Uterus (tissue), 4 donors: ENCODE results near the gene FCF1. TPM values are rescaled to one million over a fixed set of nuclear protein-coding genes. Genes with fewer than 3 reads are reported as not detected.

Source experiments
- DNase-seq, 2 donors: peaks; one replicate each; pipeline ENCODE4 v3.0.0-alpha.2; 2019 to 2020
- H3K27ac ChIP-seq, 2 donors: fragments of 200-600 bp; sonication (generic); 1 replicate in 1 of 2; 2 replicates in 1 of 2; pipeline ENCODE4 v1.5.1; 2016 to 2018
- H3K27me3 ChIP-seq, 2 donors: fragments of 200-600 bp; sonication (generic); one replicate each; pipeline ENCODE4 v1.5.1; 2018 to 2019; ENCODE audit warnings: control low read depth in 1 of 2
- H3K36me3 ChIP-seq, 2 donors: fragments of 200-600 bp; sonication (generic); one replicate each; pipeline ENCODE4 v1.5.1; 2019; ENCODE audit warnings: control low read depth in 1 of 2
- H3K4me1 ChIP-seq, 2 donors: fragments of 200-600 bp; sonication (generic); one replicate each; pipeline ENCODE4 v1.5.1; 2018 to 2019; ENCODE audit warnings: control low read depth in 1 of 2
- H3K4me3 ChIP-seq, 2 donors: fragments of 200-600 bp; sonication (generic); 1 replicate in 1 of 2; 2 replicates in 1 of 2; pipeline ENCODE4 v1.5.1; 2018 to 2019; ENCODE audit warnings: mild to moderate bottlenecking in 1 of 2
- H3K9me3 ChIP-seq, 2 donors: fragments of 200-600 bp; sonication (generic); one replicate each; pipeline ENCODE4 v1.5.1; 2019; ENCODE audit warnings: control low read depth in 1 of 2
- POLR2A ChIP-seq, 2 donors: fragments of 450-650 bp; IDR thresholded peaks; one replicate each; pipeline ENCODE4 v1.6.1; 2016; ENCODE audit warnings: antibody characterized with exemption in 2 of 2, mild to moderate bottlenecking in 1 of 2, moderate library complexity in 1 of 2
- intact Hi-C: fragments of 100-400 bp; cut with DNase I; formaldehyde crosslinking; loops from one replicate; pipeline ENCODE4 v1.15.1; 2023; ENCODE audit warnings: low total_unique reads
- total RNA-seq, 4 donors: library from RNA; depleted of rRNA in 3 of 4; stranded (reverse); fragments of >200 nt in 3 of 4; gene quantifications; one replicate each; pipeline versions ENCODE4 v1.1.0 to v1.2.4, GENCODE V29; 2014 to 2023
- TF ChIP-seq, protein P1 (sequence below), 4 experiments: fragments of 200-600 bp in 2 of 4; fragments of 450-650 bp in 2 of 4; sonication (generic) in 2 of 4; IDR thresholded peaks; one replicate each; pipeline ENCODE4 v1.5.1; 2016 to 2019; ENCODE audit warnings: antibody characterized with exemption in 4 of 4, mild to moderate bottlenecking in 2 of 4, moderate library complexity in 1 of 4
- donor health status: DM: yes; HTN: yes; CAD: no.

FCF1 gene
- total RNA-seq, 4 donors from 2014 or later, result 6.4 to 116 (median 46.6) TPM

DNA sequence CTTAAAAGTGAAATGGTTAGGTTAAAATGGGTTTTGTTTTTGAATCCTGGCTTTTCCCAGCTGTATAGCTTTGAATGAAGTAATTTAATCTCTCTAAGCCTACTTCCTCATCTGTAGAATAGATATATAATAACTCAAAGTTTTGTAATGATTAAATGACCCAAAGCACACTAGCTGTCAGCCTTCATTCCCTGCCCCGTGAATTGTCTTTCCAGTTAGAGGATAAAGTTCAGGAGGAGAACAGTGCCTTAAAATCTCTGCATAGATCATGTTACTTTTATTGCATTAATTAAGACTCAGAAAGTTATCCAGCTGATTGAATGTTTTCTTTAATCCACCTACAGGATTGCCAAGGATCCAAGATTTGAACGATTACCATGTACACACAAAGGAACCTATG lies 19.4 kb downstream of the FCF1 start:
- no peak for TF ChIP-seq POLR2A (IDR thresholded peaks at IDR 0.05)
- TF ChIP-seq, protein P1, sequence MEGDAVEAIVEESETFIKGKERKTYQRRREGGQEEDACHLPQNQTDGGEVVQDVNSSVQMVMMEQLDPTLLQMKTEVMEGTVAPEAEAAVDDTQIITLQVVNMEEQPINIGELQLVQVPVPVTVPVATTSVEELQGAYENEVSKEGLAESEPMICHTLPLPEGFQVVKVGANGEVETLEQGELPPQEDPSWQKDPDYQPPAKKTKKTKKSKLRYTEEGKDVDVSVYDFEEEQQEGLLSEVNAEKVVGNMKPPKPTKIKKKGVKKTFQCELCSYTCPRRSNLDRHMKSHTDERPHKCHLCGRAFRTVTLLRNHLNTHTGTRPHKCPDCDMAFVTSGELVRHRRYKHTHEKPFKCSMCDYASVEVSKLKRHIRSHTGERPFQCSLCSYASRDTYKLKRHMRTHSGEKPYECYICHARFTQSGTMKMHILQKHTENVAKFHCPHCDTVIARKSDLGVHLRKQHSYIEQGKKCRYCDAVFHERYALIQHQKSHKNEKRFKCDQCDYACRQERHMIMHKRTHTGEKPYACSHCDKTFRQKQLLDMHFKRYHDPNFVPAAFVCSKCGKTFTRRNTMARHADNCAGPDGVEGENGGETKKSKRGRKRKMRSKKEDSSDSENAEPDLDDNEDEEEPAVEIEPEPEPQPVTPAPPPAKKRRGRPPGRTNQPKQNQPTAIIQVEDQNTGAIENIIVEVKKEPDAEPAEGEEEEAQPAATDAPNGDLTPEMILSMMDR (IDR thresholded peaks at IDR 0.05), result no peak
- no peaks in the 10 kb centered on the region for H3K36me3 ChIP-seq

DNA sequence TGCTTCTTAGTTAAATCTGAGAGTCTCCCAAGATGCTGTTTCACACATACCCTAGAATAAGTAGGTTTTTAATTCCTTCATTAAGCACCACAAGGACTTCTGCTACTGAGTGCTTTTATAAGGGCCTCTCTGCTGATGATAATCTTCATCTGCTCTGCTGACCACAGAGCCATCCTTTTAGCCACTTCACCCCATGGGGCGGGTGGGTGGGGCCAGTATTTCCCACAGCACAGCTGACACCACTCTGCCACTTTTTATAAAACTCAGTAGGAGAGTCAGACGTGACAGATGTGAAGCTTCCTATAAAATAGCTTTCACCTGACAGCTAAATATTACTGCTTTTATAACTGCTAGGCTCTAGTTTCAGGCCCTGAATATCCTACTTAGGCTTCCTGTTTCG lies 20.3 kb downstream of the FCF1 start:
- Histone ChIP-seq H3K36me3 (no peaks in the 10 kb centered on the region), H3K27me3 (no peaks in the 10 kb centered on the region), H3K4me3 (no peak overlapping the region), H3K9me3 (no peaks in the 10 kb centered on the region), H3K4me1 (no peaks in the 10 kb centered on the region), H3K27ac (no peak overlapping the region)
- no peak for TF ChIP-seq POLR2A (IDR thresholded peaks at IDR 0.05)
- TF ChIP-seq, protein P1 (IDR thresholded peaks at IDR 0.05), result no peak
- intact Hi-C loops, result no loop called here
- no peak for DNase-seq

More for the DNA sequence above, 19.4 kb downstream of the FCF1 start:
- no peaks in the 10 kb centered on the region for H3K9me3 ChIP-seq
- no peaks in the 10 kb centered on the region for H3K27me3 ChIP-seq
- H3K4me1 ChIP-seq, result no peaks in the 10 kb centered on the region
- H3K4me3 ChIP-seq, result no peak overlapping the region
- no peak for DNase-seq
- intact Hi-C loops, result no loop called here
- no peak overlapping the region for H3K27ac ChIP-seq

DNA sequence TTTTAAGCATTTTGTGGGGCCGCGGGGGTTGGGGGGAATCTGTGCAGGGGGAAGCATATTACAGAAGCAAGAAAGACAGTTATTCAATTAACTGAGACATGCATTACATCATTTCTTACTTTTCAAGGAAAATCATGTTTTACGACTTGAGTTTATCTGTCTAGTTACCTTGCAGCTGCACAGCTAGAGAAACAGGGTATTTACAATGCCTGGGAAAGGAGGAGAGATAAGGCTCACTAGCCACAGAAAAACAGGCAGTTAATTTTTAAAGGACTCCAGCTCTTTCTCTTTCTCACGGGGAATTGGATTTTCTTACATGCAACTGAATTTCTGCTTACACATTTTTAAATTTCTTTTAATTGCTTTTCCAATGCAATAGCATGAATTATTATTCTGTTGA lies 22.2 kb downstream of the FCF1 start:
- Histone ChIP-seq H3K27ac (no peak overlapping the region), H3K4me1 (no peaks in the 10 kb centered on the region), H3K36me3 (no peaks in the 10 kb centered on the region), H3K9me3 (no peaks in the 10 kb centered on the region), H3K4me3 (no peak overlapping the region), H3K27me3 (no peaks in the 10 kb centered on the region)
- DNase-seq, result no peak
- TF ChIP-seq, protein P1 (IDR thresholded peaks at IDR 0.05), result no peak
- TF ChIP-seq POLR2A (IDR thresholded peaks at IDR 0.05), result no peak
- intact Hi-C loops, result no loop called here

DNA sequence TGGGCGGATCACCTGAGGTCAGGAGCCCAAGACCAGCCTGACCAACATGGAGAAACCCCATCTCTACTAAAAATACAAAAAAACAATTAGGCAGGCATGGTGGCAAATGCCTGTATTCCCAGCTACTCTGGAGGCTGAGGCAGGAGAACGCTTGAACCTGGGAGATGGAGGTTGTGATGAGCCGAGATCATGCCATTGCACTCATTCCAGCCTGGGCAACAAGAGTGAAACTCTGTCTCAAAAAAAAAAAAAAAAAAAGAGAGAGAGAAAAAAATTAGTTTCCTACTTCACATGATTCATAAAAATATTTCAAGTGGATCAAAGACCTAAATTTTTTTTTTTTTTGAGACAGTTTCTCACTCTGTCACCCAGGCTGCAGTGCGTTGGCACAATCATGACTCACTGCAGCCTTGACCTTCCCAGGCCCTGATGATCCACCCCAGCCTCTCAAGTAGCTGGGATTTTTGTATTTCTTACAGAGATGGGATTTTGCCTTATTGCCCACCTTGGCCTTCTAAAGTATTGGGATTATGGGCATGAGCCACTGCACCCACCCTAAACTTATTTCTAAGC lies 24.9 kb downstream of the FCF1 start:
- no peaks in the 10 kb centered on the region for H3K27me3 ChIP-seq
- H3K9me3 ChIP-seq, result no peaks in the 10 kb centered on the region
- H3K27ac ChIP-seq, result no peak overlapping the region
- no peaks in the 10 kb centered on the region for H3K4me1 ChIP-seq
- TF ChIP-seq, protein P1 (IDR thresholded peaks at IDR 0.05), result no peak
- no peak for TF ChIP-seq POLR2A (IDR thresholded peaks at IDR 0.05)
- H3K36me3 ChIP-seq, result no peaks in the 10 kb centered on the region
- no peak overlapping the region for H3K4me3 ChIP-seq
- no peak for DNase-seq
- intact Hi-C loops, result no loop called here

DNA sequence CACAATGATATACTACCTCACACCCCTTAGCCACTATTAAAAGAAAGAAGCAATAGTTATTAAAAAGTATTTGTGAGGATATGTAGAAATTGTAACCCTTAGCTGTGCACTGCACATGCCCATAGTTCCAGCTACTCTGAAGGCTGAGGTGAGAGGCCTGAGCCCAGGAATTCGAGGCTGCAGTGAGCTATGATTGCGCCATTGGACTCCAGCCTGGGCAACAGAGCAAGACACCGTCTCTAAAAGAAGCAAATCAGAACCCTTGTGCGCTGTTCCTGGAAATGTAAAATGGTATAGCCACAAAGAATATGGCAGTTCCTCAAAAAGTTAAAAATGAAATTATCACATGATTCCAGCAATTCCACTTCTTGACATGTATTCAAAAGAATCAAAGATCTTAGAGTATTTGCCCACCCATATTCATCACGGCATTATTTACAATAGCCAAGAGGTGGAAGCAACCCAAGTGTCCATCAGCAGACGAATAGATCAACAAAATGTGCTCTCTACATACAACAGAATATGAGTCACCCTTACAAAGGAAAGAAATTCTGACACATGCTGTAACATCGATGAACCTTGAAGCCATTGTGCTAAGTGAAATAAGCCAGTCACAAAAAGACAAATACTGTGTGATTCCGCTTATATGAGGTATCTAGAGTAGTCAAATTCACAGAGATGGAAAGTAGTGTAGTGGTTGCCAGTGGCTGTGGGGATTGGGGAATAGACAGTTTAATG lies 26.5 kb downstream of the FCF1 start:
- intact Hi-C loops, result no loop called here
- Histone ChIP-seq H3K4me1 (no peaks in the 10 kb centered on the region), H3K27me3 (no peaks in the 10 kb centered on the region), H3K9me3 (no peaks in the 10 kb centered on the region), H3K36me3 (no peaks in the 10 kb centered on the region), H3K27ac (no peak overlapping the region), H3K4me3 (no peak overlapping the region)
- DNase-seq, result no peak
- no peak for TF ChIP-seq POLR2A (IDR thresholded peaks at IDR 0.05)
- TF ChIP-seq, protein P1 (IDR thresholded peaks at IDR 0.05), result no peak
